Amygdala (tissue), 56 donors: ENCODE data around the gene BTN2A1.
A peak's percentile ranks its signal among the peaks of the same experiment; 100 is the strongest.
"Not testable (repeated sequence)": the region's sequence is repeated elsewhere in the genome, so short reads cannot be mapped to it uniquely, and the experiment has no call there.

Source experiments
- DNase-seq, 56 donors: peaks; one replicate each; lab custom pipeline; 2025; lab: John Stamatoyannopoulos, UW

Gene BTN2A1

DNA sequence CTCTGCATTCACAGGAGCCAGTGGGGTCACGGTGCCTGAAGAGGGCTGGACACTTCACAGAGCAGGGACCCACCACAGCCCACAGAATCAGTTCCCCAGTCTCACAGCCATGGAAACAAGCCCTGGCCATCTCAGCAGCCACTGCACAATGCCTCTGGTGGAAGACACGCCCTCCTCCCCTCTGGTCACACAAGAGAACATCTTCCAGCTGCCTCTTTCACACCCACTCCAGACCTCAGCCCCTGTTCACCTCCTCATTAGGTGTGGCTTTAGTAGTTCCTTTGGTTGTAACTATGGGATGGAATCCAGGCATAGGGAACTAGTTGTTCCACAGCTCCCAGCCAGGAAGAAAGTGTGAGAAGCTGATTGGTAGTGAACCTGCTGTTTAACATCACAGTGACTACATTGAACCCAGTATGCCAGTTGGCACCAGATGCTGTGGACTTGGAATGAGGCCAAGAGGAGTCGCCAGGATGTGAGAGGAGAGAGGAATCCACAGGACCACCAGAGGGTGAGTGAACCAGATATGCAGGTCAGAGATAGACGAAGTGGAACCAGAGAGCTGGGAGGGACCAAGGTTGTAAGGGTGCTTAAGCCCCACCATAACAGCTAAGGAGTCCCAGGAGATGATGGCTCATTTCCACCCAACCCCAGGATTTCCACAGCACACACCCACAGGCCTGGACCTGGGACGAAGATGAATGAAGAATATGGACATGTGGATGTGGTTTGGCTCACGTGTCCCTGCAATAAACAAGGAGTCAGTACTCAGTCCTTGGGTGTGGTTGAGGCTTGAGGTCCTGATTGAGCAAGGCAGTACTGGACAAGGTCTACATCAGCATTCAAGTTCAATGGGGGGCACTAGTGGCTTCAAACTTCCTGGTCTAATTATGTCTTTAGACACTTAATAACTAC lies 26.2 kb upstream of the BTN2A1 start:
- no peak for DNase-seq

DNA sequence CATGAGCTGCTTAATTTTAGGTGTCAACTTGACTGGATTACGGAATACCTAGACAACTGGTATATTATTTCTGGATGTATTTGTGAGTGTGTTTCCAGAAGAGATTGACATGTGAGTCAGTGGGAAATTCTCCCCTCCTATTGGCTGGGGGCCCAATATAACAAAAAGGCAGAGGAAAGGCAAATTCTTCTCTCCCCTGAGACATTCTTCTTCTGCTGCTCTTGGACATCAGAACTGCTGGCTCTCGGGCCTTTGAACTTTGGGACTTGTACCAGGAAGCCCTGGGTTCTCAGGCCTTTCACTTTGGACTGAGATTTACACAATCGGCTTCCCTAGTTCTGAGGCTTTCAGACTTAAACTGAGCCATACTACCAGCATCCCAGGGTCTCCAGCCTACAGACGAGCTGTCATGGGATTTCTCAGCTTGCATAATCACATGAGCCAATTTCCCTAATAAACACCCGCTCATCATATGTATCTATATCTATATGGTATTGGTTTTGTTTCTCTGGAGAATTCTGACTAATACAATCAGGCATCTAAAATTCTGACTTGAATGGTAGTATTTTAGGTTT lies 25.0 kb upstream of the BTN2A1 start:
- DNase-seq: no peak

DNA sequence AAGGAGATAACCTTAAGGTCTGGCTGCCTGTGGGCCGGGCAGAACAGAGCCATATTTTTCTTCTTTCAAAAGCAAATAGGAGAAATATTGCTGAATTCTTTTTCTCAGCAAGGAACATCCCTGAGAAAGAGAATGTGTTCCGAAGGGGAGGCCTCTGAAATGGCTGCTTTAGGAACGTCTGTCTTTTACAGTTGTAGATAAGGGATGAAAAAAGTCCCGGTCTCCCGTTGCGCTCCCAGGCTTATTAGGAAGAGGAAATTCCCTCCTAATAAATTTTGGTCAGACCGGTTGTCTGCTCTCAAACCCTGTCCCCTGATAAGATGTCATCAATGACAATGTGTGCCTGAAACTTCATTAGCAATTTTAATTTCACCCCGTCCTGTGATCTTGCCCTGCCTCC lies 24.1 kb upstream of the BTN2A1 start:
- not testable (repeated sequence) for DNase-seq

DNA sequence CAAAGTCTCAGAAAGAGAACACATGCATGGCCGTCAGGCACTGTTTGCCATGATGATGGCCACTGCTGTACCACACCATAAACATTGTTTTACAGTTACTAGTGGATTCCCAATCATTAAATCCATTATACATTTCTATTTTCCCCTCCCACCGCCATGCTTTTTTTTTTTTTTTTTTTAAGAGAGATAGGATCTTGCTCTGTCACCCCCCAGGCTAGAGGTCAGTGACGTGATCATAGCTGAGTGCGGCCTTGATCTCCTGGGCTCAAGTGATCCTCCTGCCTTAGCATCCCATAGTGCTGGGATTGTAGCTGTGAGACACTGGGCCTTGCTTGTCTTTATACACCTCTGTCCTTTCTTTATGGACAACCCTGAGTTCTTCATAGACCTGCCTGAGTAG lies 21.7 kb upstream of the BTN2A1 start:
- no peak for DNase-seq

DNA sequence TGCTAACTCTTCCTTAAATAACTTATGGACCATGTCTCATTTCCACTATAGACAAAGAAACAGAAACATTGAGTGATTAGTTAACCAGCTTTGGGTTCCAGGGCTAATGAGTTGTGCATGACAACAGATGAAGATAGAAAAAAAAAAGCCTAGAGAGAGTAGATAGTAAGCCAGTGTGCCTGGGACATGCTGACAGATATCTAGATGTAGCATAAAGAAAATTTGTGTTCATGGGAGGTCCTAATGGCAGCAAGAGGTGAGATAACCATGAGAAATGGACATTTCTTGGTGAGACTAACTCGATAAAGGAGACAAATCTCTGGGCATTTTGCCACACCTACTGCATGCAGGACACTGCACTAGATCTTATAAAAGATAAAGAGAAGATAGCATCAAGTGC lies 20.2 kb upstream of the BTN2A1 start:
- no peak for DNase-seq

DNA sequence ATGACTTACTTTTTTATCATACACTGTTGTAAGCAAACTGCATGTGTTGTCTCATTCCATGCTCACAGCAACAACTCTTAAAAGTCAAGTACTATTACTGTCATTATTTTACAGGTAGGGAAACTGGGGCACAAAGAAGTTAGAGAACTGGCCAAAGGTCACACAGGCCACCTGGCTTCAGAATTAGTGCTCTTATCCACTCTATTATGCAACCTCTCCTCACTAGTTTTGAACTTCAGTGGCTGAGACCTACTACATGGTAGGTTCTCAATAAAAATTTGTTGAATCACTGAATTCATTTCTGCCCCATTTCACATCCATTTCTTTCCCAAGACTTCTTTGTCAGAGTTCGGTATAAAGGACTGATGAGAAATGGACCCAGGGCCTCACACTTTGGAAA lies 19.8 kb upstream of the BTN2A1 start:
- no peak for DNase-seq

DNA sequence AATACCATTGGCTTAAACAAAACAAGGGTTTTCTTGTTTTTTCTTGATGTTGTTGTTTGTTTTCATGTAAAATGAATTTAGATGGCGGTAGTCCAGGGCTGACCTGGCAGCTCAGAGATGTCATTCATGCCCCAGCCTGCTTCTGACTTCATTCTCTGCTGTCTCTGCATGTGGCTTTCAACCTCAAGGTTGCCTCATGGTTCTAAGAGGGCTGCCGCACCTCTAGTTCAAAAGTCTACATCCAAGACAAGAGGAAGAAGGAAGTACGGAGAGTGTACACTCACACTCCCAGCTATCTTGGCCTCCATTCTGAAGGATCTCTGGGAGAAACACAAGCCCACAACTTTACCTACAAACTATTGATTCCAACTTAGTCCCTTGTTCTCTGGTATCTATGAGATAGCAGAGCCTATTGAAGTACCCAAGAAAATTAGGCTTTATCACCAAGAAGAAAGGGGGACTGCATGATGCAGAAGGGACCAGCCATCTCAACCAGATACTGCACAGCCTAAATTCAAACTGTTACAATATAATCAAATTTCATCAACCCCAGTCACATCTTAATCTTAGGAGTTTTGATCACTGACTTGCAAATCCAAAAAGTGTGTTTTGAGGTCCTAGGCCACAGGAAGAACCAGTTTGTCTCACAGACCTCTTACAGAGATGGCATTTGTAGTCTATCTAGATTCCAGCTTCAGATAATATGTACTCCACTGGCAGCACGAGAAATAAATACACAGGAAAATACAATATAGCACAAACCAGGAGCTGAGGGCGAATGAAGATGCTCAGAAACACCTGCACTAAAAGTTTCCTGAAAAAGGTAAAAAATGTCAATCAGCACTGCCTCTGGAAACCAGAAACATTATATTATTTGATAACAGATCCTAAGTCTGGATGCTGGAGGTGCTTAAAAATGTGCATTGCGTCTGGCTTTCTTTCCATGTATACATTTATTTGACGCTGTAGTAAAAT lies 18.3 kb upstream of the BTN2A1 start:
- peak in 2 of 56 donors; percentile 0 to 1 for DNase-seq

DNA sequence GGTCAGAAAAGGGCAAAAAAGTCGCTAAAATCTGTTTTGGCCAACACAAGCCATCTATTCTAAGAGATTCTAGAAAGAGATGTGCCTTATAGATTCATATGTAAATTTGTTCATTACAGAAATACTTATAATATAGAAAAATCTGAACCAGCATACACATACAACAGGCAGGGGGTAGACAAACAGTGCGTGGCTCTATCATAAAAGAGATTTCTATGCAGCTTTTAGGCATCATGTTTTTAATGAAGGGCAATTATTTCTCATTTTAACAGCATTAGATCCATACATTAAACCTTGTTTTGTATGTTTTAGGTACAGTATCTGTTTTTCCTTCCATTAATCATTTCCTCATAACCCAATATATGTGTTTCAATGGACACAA lies 16.8 kb upstream of the BTN2A1 start:
- no peak for DNase-seq

DNA sequence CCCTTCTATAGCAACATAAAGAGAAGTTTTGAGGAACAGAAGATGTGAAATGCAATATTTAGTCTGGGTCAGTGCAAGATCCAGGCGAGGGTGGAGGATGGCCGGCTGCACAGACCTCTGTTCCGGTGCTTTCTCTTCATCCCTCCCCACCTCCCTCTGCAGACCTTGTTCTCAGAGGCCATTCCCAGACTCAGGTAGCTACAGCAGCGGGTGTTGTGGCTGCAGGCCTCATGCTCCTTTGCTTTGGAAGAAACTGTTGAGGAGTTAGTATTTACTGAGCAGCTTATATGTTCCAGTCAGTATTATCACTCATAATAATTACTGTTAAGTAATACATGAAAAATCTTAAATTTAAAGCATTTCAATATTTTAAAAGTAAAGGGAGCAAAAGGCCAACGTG lies 15.8 kb upstream of the BTN2A1 start:
- DNase-seq: no peak

DNA sequence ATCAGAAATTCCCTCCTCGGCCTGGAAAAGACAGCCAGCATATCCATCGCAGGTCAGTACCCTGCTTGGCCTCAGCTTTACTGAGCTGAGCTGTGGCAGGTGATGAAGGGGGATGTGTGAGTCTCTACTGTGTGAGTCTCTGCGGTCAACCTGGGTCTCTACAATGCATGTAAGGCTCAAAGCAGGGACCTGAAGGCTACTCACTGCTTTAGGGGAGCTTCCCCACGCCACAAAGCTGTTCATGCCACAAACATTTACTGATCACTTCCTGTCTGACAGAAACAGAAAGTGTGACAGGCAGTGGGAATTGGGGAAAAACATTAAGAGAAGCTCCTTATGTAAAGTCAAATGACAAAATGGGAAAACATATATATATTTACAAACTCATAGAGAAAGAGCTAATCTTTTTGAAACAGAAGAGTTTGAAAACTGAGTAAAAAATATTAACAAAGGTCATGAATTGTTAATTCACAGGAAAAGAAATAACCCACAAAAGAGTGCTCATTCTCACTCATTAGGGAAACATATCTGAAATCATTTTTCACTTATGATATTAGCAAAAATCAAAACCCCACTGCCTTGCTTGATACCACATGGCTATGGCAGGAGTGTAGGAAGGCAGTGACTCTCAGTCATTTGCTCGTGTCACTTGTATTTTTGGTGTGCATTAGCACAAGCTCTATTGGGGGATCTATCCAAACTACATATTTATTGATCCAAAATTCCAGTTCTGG lies 11.7 kb upstream of the BTN2A1 start:
- no peak for DNase-seq

DNA sequence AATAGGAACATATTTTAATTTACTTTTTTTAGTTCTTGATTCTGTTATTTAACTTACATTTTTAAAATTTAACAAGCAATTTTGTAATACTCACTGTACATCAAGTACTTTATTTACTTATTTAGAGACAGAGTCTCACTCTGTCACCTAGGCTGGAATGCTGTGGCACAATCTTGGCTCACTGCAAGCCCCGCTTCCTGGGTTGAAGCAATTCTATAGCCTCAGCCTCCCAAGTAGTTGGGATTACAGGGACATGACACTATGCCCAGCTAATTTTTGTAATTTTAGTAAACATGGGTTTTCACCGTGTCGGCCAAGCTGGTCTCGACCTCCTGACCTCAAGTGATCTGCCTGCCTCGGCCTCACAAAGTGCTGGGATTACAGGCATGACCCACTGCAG lies 10.5 kb upstream of the BTN2A1 start:
- no peak for DNase-seq

DNA sequence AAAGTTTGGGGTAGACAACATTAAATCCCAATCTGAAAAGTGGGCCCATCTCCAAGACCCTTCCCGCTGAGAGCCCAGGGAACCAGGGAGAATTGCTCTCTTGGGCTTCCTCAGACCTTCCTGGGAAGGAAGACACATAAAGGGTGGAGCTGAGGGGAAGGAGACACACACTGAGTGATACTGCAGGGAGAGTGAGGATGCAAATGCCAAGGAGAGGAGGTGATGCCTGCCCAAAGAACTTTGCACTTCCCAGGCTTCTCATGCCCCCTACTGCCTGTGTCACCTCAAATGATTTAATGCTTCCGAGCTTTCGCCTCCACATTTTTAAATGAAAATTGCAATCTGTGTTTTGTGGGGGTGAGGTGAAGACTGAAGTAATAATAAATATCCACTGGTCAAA lies 7.5 kb upstream of the BTN2A1 start:
- no peak for DNase-seq

DNA sequence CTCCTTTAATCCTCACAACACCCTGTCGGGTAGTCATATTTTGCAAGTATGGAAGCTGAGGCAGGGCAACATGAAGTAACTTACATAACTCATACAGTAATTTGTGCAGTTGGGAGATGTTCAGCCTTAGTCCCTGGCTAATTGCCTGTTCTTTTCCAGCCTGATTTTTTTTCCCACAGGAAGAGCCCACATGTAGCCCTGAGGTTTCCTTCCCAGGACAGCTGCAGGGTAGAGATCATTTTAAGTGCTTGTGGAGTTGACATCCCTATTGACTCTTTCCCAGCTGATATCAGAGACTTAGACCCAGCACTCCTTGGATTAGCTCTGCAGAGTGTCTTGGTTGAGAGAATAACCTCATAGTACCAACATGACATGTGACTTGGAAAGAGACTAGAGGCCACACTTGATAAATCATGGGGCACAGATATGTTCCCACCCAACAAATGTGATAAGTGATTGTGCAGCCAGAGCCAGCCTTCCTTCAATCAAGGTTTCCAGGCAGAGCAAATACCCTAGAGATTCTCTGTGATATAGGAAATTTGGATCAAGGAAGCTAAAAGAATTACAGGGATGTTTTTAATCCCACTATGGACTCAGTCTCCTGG lies 5.0 kb upstream of the BTN2A1 start:
- DNase-seq: no peak

DNA sequence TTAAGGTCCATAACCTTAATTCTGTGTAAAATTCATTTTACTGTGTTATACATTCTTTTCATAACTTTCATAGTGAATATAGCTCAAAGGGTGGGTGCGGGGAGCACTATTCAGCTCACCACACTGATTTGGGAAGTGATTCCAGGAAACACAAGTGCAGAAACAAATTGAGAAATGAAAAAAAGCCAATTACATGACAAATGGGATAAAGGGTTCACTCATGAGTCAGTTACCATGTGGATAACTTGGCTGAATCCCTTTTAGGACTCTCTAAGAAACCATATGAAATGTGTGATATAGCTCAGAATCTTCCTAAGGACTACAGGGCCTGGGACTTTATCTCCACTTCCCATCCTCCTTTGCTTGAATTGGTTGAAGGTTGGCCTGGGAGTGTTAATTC lies 3.1 kb upstream of the BTN2A1 start:
- no peak for DNase-seq

DNA sequence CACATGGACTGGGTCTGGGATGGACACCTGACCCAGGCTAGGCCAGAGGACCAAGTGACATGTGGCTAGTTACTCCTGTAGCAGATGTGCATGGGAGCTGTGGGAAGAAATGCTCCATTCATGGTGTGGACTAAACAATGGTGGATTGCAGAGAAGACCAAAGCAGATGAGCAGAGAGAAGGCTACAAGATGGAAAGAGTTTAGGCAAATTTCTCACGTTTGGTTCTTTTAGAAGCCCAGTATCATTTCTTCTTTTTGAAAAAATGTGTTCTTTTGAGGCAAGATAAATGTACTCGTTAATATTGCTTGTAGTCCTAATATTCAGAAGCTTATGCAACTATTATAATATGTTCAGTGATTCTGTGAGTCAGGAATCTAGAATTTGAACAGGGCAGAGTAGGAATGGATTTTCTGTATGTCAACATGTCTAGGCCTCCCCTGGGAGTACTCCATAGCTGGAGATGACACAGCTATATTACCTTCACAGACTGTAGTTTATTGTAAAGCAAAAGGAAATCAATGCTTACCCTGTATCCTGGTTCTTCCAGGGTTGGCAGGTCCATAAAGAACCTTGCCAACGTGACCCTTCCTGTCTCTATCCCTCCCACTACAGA lies 2.3 kb upstream of the BTN2A1 start:
- DNase-seq: no peak

DNA sequence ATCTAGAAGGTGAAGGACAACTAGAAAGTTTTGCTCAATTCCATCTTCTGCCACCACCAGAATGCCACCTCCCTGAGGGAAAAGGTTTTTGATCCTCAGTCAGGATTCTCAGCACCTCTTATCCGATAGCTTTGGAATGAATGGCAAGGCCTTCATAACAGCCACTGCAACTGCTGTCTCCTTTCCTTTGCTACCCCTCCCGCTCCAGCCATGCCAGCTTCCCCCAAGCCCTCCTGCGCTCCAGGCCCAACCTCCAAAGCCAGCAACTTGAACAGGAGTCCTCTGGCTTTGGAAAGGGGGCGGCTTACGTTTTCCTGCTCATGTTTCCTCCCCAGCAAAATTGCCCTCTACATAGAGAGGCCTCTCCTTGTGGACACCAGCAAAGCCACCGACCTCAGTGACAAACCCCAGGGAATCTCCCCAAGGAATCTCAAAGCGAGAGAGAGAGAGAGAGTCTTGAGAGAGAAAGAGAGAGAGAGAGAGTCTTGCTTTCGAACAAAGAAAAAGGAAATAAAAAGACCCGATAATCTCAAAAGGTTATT lies 420 bp upstream of the BTN2A1 start:
- peak in 24 of 56 donors; percentile 11 to 72 (median 47) for DNase-seq

DNA sequence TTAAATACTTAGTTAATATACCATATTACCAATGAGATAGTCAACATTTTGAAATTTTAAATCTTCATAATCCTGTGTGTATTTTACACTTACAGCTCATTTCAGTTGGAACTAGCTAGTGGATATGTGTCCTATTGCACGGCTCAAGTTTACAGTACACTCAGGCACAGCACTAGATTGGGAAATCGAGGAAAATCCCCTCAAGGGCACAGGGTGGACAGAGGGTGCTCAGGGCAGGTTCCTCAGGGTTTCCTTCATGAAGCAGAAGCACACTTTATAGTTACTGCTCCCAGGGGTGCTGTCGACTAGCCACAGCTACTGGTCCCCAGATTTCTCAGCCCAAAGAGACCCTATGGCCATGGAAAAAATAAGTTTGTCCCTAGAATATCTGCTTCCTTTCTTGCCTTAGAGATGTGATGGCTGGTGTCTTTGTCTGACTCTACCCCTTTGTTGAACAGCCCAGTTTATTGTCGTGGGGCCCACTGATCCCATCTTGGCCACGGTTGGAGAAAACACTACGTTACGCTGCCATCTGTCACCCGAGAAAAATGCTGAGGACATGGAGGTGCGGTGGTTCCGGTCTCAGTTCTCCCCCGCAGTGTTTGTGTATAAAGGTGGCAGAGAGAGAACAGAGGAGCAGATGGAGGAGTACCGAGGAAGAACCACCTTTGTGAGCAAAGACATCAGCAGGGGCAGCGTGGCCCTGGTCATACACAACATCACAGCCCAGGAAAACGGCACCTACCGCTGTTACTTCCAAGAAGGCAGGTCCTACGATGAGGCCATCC lies 1.5 kb downstream of the BTN2A1 start:
- DNase-seq: no peak

DNA sequence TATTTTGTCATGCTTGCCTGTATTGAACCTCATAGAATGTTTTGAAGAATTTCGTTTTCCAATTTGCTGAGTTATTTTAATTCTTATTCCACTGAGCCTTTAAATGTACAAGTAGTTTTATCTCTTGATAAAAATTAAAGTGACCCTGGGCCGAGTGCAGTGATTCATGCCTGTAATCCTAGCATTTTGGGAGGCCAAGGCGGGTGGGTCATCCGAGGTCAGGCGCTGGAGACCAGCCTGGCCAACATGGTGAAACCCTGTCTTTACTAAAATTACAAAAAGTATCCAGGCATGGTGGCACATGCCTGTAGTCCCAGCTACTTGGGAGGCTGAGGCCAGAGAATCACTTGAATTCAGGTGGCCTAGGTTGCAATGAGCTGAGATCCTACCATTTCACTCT lies 3.6 kb downstream of the BTN2A1 start:
- DNase-seq: not testable (repeated sequence)
